Measurements from ENCODE around the gene TGM6. TPM values are rescaled to one million over a fixed set of nuclear protein-coding genes. Genes with fewer than 3 reads are reported as not detected.

Gene TGM6
- total RNA-seq, 1 experiment from 2014 or later, result not detected

DNA sequence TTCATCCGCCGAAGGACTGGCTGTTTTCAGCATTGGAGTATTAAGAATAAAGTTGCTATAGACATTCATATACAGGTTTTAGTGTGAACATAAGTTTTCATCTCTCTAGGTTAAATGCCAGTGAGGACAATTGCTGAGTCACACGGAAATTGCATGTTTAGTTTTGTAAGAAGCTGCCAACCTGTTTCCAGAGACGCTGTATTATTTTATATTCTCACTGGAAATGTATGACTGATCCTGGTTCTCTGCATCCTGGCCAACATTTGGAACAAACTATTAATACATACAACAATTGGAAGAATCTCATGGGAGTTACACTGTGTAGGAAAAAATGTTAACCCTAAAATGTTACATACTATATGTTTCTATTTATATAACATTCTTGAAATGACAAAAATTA is 16.7 kb upstream of the TGM6 start:
- peak; percentile 38 for DNase-seq (ENCODE audit: low spot score)

- DNase-seq (ENCODE audit: low spot score), result no peak
Observed at GRCh38 chr20:2365091-2365490, 15.6 kb upstream of the TGM6 start.

DNA sequence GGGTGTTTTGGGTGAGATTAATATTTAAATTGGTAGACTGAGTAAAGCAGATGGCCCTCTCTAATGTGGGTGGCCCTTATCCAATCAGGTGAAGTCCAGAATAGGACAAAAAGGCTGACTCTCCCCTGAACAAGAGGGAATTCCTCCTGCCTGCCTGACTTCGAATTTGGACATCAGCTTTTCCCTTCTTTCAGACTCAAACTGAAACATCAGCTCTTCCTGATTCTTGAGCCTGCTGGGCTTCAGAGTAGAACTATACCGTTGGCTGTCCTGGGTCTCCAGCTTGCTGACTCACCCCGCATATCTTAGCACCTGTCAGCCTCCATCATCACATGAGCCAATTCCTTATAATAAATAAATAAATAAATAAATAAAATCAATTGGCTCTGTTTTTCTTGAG is 15.0 kb upstream of the TGM6 start:
- DNase-seq (ENCODE audit: low spot score), result no peak

- no peak for DNase-seq (ENCODE audit: low spot score)
Observed at GRCh38 chr20:2368621-2369020, 12.1 kb upstream of the TGM6 start.

GRCh38 chr20:2373098-2373497 is 7.6 kb upstream of the TGM6 start:
- DNase-seq (ENCODE audit: low spot score), result no peak

- no peak for DNase-seq (ENCODE audit: low spot score)
Observed at GRCh38 chr20:2374346-2375125, 6.2 kb upstream of the TGM6 start.

GRCh38 chr20:2378893-2379292 is 1.8 kb upstream of the TGM6 start:
- DNase-seq (ENCODE audit: low spot score), result no peak

DNA sequence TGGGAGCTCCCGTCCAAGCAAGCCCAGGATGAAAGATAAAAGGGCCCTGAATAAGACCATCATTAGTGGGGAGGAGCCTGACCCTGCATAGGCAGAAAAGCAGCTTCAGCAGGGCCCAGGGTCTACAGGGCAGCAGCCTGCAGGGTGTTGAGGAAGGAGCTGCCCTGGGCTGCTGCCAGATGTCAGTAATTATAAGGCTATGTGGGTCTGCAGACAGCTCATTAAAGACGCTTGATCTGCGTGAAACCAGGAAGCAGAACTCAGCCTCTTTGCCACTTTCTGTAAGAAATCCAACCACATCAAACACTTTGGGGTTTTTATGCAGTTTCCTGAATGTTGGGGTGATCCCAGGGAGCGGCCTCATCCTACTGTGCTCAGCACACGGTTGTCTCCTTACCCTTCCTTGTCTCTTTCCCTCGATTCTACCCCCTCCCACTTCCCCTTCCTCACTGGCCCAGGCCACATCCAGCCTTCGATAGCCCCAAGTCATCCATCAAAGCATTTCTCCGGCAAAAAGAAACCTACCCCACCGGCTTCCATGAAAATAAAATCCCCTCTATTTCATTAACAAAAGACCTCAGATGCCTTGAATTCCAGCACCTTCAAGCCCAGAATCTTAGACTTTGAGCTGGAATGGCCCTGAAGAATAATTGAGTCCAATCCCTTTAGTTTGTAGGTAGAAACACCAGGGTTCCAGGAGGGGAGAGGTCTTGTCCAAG is 1.0 kb upstream of the TGM6 start:
- no peak for DNase-seq (ENCODE audit: low spot score)

- no peak for DNase-seq (ENCODE audit: low spot score)
Observed at GRCh38 chr20:2381303-2381702, 602 bp downstream of the TGM6 start.

DNA sequence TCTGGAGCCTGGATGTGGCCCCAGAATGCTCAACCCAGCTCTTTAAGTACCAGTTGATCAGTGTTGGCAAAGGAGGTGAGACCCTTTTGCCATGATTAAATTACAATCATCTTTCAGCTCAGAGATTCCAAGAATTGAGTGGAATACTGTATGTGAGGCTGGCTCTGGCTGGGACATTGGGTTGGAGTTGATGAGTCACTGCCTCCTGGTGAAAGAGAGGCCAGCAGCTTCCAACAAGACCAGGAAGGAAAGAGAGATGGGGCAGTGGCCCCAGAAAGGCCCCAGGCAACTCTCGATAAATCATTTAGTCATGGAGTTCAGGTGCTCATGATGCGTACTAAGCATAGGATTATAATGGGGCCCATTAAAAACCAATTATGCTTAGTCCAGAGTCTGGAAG is 2.1 kb downstream of the TGM6 start:
- no peak for DNase-seq (ENCODE audit: low spot score)

DNA sequence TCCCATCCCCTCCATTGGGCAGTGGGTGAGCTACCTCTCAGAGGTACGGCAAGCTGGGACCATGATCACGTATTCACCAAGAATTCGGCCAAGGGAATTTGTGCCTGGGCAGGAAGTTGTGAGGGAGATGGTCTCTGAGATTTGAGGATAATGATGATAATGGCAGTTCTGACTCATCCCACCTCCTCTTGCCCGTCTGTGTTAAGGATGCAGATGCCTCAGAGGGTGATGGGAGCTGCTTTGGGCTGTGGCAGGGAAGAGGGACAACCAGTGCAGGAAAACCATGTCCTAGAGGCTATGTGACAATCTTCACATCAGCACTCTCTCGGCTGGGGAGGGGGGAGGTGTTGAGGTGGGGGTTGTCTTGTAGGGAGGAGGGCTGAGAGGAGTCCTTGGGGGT is 4.3 kb downstream of the TGM6 start:
- no peak for DNase-seq (ENCODE audit: low spot score)

- no peak for DNase-seq (ENCODE audit: low spot score)
Observed at GRCh38 chr20:2385496-2385895, 4.8 kb downstream of the TGM6 start.

DNA sequence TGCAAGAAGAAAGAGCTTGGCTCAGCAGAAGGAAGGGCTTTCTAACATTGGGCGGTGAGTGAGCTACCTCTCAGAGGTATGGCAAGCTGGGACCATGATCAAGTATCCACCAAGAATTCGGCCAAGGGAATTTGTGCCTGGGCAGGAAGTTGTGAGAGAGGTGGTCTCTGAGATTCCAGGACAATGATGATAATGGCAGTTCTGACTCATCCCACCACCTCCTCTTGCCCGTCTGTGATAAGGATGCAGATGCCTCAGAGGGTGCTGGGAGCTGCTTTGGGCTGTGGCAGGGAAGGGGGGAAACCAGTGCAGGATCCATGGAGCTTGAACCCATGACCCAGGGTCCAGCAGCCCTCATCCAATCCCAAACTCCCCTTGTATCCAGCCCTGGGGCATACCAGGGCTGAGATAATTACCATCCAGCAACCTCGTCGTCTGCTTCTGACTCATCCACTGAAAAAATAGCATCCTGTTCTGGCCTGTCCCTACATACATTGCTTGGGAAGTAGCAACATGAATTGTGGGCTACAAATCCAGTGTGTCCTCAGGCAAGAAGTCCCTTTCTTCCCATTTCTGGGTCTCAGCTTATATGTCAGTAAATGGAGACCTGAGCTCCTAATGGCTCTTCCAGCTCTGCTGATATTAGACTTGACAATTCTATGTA is 5.9 kb downstream of the TGM6 start:
- peak; percentile 48 for DNase-seq (ENCODE audit: low spot score)

DNA sequence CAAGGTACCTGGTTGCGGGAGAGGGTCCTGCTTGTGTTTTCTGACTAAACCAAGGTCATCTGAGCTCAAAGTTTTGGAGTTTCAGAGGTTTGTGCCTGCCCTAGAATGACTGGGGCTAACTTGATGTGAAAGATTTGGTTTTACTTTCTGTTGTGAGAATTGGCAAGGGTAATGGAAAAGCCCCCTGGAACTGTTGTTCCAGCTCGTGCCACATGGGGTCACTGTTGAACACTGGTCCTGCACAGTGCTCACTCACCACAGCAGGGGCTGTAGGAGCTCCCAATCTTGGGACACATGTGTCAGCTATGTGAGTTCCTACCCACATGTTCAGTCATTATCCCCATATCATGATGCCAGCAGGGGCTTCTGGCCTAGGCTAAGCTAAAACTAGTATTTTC is 6.5 kb downstream of the TGM6 start:
- peak; percentile 54 for DNase-seq (ENCODE audit: low spot score)

DNA sequence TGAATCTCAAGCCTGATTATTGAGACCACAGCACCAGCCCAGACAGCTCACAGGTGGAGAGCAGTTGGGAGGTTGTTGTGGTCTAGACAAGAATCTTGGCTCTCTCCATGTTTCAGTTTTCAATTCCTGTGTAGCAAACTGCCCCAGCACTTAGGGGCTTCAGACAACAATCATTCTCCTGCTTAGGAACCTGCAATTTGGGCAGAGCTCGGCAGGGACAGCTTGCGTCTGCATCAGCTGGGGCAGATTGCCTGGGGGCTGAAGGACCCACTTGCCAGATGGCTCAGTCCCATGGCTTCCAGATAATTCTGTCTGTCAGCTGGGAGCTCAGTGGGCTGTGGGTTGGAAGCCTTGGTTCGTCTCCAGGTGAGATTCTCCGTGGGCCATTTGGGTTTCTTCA is 6.9 kb downstream of the TGM6 start:
- no peak for DNase-seq (ENCODE audit: low spot score)

- DNase-seq (ENCODE audit: low spot score), result no peak
Observed at GRCh38 chr20:2390951-2391675, 10.4 kb downstream of the TGM6 start.

GRCh38 chr20:2394411-2395055 is 13.8 kb downstream of the TGM6 start:
- no peak for DNase-seq (ENCODE audit: low spot score)

- DNase-seq (ENCODE audit: low spot score), result no peak
Observed at GRCh38 chr20:2395136-2395535, 14.4 kb downstream of the TGM6 start.

GRCh38 chr20:2396241-2396814 is 15.6 kb downstream of the TGM6 start:
- no peak for DNase-seq (ENCODE audit: low spot score)

DNA sequence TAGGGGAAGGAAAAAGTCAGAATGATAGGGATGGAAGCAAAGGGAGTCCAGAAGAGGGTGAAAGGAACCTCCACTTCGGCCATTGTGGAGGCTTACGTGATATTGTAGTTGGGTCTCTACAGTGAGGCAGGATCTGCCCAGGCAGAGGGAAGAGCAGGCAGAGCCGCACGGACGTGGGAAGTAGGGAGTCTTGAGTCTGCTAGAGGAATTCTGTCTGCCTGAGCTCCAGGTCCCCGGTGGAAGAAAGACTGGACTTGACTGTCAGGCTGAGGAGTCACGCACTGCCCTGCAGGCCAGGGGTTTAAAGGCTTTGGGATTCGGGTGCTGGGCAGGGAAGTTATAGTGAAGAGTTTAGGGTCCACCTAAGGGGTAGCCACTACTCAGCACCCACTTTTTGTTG is 16.4 kb downstream of the TGM6 start:
- DNase-seq (ENCODE audit: low spot score), result no peak

DNA sequence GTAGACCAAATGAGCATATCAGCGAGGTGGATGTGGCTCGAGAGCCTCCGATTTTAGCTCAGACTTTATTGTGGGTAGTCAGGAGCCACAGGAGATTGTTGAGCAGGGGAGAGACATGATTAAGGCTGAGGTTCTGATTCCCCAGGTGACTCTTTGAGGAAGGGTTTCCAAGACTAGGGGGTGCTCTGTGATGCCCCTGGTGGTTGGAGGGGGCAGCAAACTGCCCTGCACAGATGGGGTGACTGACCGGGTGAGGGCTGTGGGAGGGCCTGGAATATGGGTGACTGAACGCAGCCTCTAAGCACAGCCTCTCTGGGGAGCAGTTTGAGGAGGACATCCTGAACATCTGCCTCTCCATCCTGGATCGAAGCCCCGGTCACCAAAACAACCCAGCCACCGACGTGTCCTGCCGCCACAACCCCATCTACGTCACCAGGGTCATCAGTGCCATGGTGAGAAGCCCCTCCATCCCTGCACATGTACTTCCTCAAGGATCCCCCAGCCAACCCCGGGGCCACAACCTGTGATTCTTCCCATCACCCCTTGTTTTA is 17.0 kb downstream of the TGM6 start:
- no peak for DNase-seq (ENCODE audit: low spot score)
